Epithelial cell of esophagus (primary cell): ENCODE data around the gene CYBA.
"Not testable (repeated sequence)": the region's sequence is repeated elsewhere in the genome, so short reads cannot be mapped to it uniquely, and the experiment has no call there.

Experiments
- DNase-seq: peaks from one replicate; pipeline ENCODE4 v3.0.0; 2010; ENCODE audit warnings: low read depth
- H3K4me3 ChIP-seq: 2 replicates; pipeline ENCODE4 v1.5.1; 2011; ENCODE audit warnings: mild to moderate bottlenecking, low read length, control low read depth
- CTCF ChIP-seq: IDR thresholded peaks from 2 replicates; pipeline ENCODE4 v1.5.1; 2011; ENCODE audit warnings: low read depth, mild to moderate bottlenecking, low read length, control low read depth, inconsistent platforms; ENCODE audit not compliant: insufficient read depth; ENCODE audit errors: missing control alignments

The CYBA gene

GRCh38 chr16:88610080-88610479, 40.8 kb downstream of the CYBA start:
- H3K4me3 ChIP-seq = no peak overlapping the region
- no peak for DNase-seq
- peak; percentile 21 for TF ChIP-seq CTCF

GRCh38 chr16:88609426-88609825, 41.4 kb downstream of the CYBA start:
- H3K4me3 ChIP-seq, DNase-seq: not testable (repeated sequence)

GRCh38 chr16:88608076-88608475, 42.8 kb downstream of the CYBA start:
- no peak overlapping the region for H3K4me3 ChIP-seq
- DNase-seq = no peak
- TF ChIP-seq CTCF = no peak

GRCh38 chr16:88606148-88606757, 44.6 kb downstream of the CYBA start:
- no peak for TF ChIP-seq CTCF
- no peak for DNase-seq
- H3K4me3 ChIP-seq = no peak overlapping the region

- TF ChIP-seq CTCF = no peak
- H3K4me3 ChIP-seq = no peak overlapping the region
- no peak for DNase-seq
These were observed 45.4 kb downstream of the CYBA start for GRCh38 chr16:88605186-88606147.

- no peak for DNase-seq
- no peak for TF ChIP-seq CTCF
- H3K4me3 ChIP-seq = no peak overlapping the region
These were observed 48.8 kb downstream of the CYBA start for GRCh38 chr16:88602091-88602490.

GRCh38 chr16:88601313-88602036, 49.4 kb downstream of the CYBA start:
- no peak overlapping the region for H3K4me3 ChIP-seq
- DNase-seq = no peak
- no peak for TF ChIP-seq CTCF
